HG02571 (cell line): Measurements from ENCODE around the gene FRMPD1.
"Not testable (repeated sequence)": the region's sequence is repeated elsewhere in the genome, so short reads cannot be mapped to it uniquely, and the experiment has no call there.

Source experiments
- ATAC-seq: cut with Tn5 transposase; IDR thresholded peaks from one replicate; pipeline ENCODE4 v1.9.1; 2021; ENCODE audit warnings: mild to moderate bottlenecking, moderate library complexity; ENCODE audit not compliant: unreplicated experiment

Gene FRMPD1

DNA sequence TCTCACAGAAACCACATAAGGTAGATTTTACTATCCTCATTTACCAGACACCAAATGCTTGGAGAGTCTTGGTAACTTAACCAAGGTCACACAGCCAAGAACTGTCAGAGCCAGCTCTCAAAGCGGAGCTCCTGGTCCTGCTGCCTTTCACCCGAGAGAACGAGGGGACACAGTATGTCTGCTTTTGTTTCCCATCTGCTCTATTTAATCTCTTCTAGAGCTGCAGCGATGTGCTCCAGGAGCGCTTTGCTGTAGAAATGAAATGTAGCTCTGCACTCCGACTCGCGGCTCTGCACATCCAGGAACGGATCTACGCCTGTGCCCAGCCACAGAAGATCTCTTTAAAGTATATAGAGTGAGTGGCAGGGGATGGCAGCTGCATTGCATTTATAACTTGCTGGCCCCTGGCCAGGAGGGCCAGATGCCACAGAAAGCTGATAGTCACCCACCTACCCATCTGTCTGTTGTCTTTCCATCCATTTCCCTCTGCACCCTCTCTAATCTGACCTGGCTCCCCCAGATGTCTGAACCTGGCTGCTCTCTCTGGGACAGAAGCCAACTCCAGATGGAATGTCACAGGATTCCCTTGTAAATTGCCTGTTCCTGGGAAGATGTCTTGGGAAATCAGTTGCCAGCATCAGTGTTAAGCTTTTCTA is 81.5 kb downstream of the FRMPD1 start:
- no peak for ATAC-seq

DNA sequence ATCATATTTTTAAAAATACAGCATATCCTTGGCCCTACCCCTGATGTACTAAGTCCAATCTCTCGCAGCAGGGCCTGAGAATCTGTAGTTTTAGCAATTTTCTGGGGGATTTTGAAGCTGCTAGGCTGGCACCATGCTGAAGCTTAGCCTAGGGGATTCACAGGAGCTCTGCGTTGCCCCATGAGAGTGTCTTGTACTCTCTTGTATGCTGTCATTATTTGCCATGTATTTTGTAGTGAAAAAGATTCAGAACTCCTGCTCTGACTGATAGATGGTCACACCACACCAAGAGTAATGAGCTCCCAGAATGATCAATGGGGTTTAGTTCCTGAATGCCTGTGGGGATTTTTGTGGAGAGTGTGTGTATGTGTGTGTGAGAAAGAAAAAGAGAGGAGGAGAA is 82.2 kb downstream of the FRMPD1 start:
- ATAC-seq = no peak

DNA sequence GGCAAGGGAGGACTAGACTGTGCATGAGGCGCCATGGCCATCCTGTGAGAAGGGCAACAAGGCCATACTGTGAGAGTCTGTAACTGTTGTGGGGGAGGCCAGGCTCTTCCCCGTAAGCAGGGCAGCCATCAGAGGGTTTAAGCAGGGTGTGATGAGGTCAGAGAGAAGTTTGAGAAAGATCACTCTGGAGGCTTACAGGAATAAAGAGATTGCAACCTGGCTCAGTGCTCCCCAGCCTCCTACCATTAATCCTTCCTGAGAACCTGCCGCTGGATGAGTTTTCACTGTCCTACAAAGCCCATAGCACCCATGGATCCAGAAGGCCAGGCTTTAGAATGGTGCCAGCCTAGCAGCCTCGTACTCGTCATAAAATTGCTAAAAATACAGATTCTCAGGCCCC is 88.5 kb downstream of the FRMPD1 start:
- no peak for ATAC-seq

DNA sequence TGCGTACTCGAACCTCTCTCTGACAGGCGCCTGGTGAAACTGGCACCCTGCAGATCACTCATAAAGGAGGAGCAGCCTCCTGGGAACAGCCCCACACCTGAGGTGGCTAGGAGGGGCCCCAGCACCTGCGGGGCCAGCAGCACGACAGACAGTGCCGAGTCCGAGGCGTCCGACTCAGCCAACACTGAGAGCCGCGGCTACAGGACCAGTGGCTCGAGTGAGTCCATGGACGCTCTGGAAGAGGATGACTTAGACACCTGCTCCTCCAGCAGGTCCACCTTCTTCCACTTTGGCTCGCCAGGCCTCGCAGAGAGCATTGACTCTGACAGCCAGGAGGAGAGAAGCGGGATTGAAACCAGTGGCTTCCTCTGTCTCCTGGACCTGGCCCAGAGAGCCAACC is 89.4 kb downstream of the FRMPD1 start:
- ATAC-seq = no peak

DNA sequence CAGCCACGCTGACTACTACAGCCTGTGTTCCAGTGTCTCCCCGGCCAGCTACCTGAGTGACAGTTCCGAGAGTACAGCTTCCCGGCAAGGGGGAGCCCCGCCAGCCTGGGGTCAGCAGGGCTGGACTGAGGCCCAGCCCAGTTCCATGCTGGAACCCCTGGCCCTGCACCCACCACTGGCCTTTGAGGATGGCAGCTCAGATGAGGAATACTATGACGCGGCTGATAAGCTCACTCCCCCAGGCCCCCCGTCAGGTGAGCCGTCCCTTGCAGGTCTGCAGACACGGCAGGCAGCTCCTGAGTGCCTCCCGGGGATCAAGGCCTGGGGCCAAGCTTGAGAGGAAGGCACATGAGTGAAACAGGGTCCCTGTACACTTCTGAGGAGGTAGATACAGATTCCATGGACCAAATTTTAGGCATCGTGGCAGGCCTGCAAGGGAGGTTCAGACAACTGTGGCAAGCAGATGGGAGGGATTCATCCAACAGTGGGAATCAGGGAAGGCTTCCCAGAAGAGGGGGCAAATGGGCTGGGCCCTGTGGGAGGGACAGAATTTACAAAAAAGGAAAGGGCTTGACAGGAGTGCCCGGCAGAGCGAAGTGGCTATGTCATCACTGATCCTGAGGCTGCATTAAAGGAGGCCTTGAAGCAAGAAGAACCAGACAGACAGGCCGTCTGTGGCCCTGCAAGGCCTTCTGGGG is 90.0 kb downstream of the FRMPD1 start:
- no peak for ATAC-seq

DNA sequence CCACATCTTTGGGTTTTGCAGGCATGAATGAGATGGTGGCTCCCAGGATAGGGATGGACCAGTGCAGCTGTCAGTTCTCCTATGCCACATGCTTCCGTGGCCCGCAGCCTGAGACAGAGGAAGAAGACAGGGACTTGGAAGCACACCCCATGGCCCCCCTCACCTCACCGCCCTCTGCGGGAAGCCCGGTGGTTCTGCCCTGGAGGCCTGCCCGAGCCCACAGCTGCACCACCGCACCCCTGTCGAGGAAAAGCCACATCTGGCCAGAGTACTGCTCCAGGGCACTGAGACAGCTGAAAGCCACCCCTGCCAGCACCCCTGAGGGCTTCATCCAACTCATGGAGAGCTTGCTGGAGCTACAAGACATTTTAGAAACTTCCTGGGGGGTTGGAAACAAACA is 95.2 kb downstream of the FRMPD1 start:
- no peak for ATAC-seq

DNA sequence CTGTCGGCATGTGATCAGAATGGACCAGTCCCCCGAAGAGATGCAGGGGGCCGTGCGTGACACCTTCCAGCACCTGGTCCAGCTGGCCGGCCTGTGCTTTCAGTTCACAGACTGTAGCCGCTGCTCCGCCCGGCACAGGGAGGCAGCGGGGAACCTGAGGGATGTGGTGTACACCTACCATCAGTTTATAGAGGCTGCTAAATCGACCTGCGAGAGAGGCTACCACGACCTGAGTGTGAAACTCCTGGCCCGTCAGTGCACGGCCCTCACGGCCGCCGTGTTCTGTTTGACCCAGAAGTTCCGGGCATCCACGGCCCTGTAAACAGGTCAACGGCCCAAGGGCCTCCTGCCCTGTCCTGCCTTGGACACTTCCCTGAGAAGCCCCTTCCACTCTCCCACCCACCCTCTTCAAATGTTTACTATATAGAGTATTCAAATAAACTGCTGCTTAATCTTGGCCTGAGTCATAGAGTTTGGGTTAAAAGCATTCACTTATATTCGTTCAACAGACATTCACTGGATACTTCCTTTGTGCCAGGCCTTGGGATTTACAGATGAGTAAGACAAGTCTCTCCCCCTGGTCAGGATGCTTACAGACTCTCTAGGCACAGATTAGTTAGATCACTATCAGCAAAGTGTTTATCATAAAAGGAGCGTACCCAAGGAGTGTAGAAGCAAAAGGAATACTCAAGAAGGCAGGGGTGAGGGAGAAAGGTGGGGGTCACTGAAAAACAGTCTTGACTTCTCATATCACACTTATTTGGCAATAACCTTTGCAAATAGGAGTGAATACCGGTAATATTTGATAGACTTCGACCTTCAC is 95.9 kb downstream of the FRMPD1 start:
- ATAC-seq = no peak

DNA sequence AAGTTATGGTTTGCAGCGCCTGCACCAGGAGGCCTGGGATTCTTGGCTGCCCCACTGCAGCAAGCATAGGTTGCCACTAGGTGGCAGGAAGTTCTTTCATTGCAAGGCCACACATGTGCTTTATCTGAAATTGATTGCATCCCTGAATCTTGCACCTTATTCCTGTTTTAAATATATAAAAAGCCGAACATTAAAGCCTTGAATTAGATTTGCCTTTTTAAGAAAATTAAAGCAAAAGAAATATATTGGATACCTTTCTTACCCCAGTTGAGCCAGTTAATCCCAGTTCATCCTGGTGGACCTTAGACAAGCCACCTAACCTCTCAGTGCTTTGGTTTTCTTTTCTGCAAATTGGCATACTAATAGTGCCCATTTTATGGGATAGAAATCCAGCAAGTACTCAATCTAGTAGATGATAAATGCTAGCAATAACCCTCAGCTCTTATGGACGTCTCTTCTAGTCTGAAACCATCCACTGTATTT is 96.6 kb downstream of the FRMPD1 start:
- ATAC-seq = no peak

DNA sequence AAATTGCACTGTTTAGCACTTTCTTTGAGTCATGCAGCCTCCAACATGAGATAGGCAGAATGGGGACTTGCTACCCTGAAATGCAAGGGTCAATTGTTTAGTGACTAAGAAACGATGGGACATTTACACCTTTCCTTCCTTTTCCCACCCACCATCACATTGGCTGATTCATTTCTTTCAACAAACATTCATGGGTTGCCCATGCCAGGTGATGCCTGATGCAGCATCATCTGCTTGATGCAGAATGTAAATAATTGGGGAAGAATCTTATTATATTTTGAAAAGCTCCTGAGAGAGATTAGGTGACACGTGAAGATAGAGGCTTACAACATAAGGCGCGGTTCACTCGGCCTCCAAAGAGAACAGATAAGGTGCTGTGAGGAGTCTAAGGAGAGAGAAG is 98.4 kb downstream of the FRMPD1 start:
- no peak for ATAC-seq

DNA sequence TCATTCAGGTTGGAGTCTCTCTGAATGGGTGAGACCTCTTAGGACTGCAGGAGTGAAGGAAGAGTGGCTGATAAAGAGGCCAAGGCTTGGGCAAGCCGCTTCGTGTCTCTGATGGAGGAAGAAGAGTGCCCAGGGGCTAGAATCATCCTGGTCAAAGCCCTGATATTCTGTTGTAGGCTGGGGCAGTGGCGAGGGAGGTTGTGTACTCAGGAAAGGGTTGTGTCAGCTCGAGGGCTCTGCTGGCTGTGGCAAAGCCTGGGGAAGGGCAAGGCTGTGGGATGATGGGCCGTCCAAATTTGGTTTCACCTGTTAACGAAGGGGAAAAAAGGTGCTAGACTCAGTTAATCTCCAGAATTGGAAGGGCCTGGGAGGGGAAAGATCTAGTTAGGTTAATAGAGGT is 100.4 kb downstream of the FRMPD1 start:
- no peak for ATAC-seq

DNA sequence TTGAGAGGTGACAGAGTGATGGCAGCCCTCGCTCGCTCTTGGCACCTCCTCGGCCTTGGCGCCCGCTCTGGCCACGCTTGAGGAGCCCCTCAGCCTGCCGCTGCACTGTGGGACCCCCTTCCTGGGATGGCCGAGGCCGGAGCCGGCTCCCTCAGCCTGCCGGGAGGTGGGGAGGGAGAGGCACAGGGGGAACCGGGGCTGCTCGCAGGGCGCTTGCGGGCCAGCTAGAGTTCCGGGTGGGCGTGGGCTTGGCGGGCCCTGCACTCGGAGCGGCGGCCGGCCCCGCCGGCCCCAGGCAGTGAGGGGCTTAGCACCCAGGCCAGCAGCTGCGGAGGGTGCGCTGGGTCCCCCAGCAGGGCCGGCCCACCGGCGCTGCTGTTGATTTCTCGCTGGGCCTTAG is 101.0 kb downstream of the FRMPD1 start:
- ATAC-seq = not testable (repeated sequence)

DNA sequence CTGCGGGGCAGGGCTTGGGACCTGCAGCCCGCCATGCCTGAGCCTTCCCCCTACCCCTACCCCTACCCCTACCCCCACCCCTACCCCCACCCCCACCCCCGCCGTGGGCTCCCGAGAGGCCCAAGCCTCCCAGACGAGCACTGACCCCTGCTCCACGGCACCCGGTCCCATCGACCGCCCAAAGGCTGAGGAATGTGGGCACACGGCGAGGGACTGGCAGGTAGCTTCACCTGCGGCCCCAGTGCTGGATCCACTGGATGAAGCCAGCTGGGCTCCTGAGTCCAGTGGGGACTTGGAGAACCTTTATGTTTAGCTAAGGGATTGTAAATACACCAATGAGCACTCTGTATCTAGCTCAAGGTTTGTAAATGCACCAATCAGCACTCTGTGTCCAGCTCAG is 101.4 kb downstream of the FRMPD1 start:
- ATAC-seq = not testable (repeated sequence)

DNA sequence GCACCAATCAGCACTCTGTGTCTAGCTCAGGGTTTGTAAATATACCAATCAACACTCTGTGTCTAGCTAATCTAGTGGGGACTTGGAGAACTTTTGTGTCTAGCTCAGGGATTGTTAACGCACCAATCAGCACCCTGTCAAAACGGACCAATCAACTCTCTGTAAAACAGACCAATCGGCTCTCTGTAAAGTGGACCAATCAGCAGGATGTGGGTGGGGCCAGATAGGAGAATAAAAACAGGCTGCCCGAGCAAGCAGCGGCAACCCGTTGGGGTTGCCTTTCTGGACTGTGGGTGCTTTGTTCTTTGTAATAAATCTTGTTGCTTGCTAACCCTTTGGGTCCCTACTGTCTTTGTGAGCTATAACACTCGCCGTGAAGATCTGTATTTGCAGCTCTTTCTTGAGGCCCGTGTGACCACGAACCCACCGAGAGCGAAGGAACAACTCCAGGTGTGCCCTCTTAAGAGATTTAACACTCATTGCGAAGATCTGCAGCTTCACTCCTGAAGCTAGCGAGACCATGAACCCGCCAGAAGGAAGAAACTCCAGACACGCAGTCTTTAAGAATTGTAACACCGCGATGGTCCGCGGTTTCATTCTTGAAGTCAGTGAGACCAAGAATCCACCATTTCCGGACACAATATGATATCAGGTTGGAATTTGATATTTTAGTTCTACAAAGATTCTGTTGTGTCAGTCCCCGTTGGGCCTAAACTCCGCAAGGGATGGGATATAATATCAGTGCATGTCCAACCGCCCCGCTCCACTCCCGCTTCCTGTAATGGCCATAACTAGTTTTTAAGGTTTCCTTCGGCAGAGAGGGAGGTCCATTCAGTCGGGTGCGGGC is 102.1 kb downstream of the FRMPD1 start:
- ATAC-seq = no peak

DNA sequence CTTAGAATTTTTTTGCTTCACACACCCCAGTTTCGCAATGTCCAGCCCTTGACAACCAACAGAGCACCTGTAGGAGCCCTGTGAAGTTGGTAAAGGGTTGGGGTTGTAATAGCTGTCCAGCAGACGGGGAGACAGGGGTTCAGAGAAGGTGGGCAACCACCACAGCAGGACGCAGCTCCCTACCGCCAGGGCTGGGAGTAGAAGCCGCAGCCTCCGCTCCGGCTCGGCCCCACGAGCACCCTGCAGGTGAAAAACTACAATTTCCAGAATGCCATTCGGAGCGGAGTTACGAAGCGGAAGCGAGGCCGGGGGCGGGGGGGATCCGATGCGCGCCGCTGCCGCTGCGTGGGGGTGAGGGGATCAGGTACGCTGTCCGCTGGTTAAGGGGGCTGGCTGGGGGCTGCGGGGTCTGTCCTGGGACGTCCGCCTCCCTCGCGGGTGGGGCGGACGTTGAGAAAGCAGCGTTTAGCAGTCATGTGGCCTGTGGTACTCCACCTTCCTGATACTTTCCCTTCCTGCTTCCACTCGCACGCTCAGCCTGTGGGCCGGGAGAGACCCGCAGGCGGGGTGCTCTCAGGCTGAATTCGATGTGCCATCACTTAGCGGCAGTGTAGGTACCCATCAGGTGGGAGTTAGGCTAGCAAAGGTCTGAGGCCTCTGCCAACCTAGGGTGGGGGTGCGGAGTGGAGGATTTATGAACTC is 102.9 kb downstream of the FRMPD1 start, which contains the start of gene TRMT10B:
TSS of gene TRMT10B (plus strand) at position 317 of the 702 bp plus-strand sequence. CDS start 8,127 bp downstream, outside the sequence.
- peak; percentile 92 for ATAC-seq

DNA sequence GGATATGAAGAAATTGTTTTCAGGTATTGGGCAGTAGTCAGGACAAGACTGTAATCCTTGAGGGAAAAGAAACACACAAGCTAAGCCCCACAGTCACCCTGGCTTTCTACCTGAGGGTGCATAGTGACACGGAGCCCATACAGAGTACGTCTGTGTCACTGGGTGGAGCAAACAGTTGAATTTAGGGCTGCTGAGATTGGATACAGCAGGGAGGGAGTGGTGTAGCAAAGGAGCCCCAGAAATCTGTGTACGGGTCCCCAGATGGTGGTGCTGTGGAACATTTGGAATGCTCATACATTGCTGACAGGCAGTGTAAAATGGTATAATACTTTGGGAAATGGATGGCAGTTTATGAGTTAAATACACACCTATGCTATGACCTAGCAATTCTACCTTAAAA is 108.0 kb downstream of the FRMPD1 start:
- ATAC-seq = no peak

DNA sequence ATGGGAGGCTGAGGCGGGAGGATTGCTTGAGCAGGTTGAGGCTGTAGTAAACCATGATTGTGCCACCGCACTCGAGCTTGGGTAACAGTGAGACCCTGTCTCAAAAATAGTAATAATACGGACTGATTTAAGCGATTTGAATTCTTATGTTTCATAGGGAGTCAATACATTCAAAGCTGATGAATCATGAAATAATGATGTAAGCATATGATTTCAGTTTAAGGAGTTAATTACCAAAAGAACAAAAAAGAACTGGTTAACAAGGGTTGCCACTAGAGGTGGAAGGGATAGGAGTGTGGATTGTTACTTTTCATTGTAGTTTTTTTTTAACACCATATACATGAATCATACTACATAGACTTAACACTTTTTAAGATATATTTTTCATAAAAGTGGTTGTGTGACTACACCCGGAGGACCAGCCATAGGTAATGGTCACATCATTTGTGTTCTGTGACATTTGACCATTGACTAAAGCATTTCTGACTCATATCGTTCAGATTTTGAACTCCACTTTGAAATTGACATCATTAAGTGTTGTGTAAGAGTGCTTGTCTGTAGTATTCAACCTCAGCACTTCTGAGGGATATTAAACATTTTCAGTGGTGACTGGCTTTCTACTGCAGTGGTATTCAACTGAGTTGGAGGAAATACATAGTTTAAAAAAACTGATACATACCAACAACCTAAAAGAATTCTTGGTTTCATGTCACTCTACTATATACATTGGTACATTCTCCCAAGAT is 109.8 kb downstream of the FRMPD1 start:
- ATAC-seq = no peak

DNA sequence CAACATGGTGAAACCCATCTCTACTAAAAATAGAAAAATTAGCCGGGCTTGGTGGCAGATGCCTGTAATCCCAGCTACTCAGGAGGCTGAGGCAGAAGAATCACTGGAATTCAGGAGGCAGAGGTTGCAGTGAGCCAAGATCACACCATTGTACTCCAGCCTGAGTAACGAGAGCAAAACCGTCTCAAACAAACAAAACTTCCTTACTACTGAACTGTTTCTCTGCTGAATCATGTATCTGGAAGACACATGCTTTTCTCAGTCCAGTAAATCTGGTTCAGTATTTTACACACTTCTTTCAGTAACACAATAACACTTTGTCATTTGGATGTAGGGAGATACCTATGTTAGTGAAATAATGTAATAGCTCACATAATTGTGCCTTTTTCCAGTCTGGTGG is 110.8 kb downstream of the FRMPD1 start:
- no peak for ATAC-seq

DNA sequence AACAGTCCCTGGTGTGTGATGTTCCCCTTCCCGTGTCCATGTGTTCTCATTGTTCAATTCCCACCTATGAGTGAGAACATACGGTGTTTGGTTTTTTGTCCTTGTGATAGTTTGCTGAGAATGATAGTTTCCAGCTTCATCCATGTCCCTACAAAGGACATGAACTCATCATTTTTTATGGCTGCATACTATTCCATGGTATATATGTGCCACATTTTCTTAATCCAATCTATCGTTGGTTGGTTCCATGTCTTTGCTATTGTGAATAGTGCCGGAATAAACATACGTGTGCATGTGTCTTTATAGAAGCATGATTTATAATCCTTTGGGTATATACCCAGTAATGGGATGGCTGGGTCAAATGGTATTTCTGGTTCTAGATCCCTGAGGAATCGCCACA is 114.5 kb downstream of the FRMPD1 start:
- ATAC-seq = not testable (repeated sequence)

DNA sequence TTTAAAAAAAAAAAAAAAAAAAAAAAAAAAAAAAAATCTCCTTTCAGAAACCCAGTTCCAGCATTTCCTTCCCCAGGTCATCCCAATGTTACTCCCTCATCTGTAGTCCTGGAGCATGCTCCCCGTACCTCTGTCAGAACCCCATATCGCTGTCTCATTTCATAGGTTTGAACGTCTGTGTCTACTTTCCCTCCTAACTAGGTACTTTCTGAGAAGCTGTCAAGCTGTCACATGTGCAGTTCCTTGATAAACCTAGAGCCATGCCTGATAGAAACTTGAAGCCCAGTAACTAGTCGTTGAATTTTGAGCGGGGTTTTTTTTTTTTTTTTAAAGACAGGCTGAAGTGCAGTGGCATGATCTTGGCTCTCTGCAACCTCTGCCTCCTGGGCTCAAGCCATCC is 118.6 kb downstream of the FRMPD1 start:
- no peak for ATAC-seq
